Measurements from ENCODE around the gene TECR. TPM values are rescaled to one million over a fixed set of nuclear protein-coding genes. Genes with fewer than 3 reads are reported as not detected.

The TECR gene
- total and polyA plus RNA-seq, 9 of the 15 experiments (the other 6 are each of a cell fraction or from before 2014, with no cell fraction given): 29.3 to 211 (median 81.4) TPM

- TF ChIP-seq ZMIZ1 (IDR thresholded peaks at IDR 0.05; ENCODE audit: low read depth in 2 of 2, low read length in 2 of 2): peak in 1 of 2 experiments; percentile 79; a peak in 2 of 4 replicates
- peak; percentile 86 for TF ChIP-seq CTBP1 (IDR thresholded peaks at IDR 0.05; ENCODE audit: borderline replicate concordance)
- TF ChIP-seq EHMT2 (IDR thresholded peaks at IDR 0.05): peak; percentile 81
- TF ChIP-seq FOXK2 (conservative IDR thresholded peaks at IDR 0.05 in 1 of 2, IDR thresholded peaks at IDR 0.05 in 1 of 2; ENCODE audit: low read depth in 2 of 2): peak; percentile 55 to 66; a peak in 2 of 4 replicates
- TF ChIP-seq CBFB (CRISPR knock-in tag; IDR thresholded peaks at IDR 0.05): peak; percentile 72; the same call in 1 of the 2 replicates
- TF ChIP-seq, protein P1, sequence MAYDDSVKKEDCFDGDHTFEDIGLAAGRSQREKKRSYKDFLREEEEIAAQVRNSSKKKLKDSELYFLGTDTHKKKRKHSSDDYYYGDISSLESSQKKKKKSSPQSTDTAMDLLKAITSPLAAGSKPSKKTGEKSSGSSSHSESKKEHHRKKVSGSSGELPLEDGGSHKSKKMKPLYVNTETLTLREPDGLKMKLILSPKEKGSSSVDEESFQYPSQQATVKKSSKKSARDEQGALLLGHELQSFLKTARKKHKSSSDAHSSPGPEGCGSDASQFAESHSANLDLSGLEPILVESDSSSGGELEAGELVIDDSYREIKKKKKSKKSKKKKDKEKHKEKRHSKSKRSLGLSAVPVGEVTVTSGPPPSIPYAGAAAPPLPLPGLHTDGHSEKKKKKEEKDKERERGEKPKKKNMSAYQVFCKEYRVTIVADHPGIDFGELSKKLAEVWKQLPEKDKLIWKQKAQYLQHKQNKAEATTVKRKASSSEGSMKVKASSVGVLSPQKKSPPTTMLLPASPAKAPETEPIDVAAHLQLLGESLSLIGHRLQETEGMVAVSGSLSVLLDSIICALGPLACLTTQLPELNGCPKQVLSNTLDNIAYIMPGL (CRISPR knock-in tag; IDR thresholded peaks at IDR 0.05): peak; percentile 64
- TF ChIP-seq AFF1 (IDR thresholded peaks at IDR 0.05; ENCODE audit: low read depth in 1 of 2, partially characterized antibody in 2 of 2): peak in 1 of 2 experiments; percentile 78
Measured at GRCh38 chr19:14571695-14572490, 42.5 kb downstream of the TECR start, which contains the start of gene NDUFB7 (continued).
